ENCODE results near the gene KCNQ1.

KCNQ1 gene

DNA sequence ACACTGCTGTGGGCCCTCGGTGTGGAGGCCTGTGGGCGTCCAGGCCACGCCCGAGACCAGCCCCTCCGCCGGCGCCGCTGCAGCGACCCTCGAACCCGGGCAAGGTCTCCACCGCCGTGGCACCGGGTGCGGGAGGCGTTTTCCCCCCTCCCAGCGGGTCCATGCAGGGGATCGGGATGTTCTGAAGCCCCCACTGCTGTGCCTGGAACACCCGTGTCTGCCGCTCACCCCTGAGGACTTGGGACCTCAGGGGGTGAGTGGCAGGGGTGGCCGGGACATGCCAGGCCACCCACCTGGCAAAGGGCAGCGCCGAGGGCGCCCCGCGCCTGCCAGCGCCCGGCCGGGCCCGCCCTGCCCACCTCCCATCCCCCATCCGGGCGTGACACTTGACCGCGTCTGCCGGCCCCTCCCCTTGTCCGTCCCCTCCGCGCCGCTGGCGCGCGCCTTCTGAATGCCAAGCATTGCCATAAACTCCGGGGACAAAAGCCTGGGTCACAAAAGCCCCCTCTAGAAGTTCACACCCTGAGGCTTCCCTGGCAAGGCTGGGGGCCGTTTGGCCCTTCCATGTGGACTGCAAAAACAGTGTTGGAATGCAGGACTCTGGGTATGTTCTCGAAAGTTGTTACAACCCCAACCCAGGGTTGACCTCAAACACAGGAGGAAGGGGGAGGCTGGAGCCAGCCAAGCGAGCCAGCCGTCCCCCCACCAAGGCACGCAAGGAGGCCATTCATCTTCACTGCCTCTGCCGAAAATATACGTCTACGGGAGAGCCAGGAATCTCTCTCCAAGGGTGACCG, 255.8 kb downstream of the KCNQ1 start:
- TF ChIP-seq, protein P1, sequence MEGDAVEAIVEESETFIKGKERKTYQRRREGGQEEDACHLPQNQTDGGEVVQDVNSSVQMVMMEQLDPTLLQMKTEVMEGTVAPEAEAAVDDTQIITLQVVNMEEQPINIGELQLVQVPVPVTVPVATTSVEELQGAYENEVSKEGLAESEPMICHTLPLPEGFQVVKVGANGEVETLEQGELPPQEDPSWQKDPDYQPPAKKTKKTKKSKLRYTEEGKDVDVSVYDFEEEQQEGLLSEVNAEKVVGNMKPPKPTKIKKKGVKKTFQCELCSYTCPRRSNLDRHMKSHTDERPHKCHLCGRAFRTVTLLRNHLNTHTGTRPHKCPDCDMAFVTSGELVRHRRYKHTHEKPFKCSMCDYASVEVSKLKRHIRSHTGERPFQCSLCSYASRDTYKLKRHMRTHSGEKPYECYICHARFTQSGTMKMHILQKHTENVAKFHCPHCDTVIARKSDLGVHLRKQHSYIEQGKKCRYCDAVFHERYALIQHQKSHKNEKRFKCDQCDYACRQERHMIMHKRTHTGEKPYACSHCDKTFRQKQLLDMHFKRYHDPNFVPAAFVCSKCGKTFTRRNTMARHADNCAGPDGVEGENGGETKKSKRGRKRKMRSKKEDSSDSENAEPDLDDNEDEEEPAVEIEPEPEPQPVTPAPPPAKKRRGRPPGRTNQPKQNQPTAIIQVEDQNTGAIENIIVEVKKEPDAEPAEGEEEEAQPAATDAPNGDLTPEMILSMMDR (IDR thresholded peaks at IDR 0.05) = no peak

DNA sequence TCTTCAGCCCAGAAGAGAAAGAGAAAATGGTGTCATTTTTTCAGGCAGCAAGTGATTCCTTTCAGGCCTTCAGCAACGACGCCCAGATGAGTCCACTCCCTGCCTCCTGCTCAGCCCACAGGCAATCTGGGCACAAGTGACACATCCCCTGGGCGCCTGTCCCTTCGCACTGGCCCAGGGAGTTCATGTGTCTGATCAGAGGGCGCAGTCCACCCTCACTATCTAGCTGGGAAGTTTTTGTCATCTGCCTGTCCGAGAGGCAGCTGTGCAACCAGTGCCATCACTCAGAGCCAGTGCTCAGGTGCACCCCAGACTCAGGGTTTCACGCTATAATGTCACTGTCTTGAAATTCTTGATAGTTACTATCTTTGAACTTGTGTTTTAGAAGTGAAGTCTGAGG, 256.4 kb downstream of the KCNQ1 start:
- TF ChIP-seq, protein P1 (IDR thresholded peaks at IDR 0.05) = no peak

DNA sequence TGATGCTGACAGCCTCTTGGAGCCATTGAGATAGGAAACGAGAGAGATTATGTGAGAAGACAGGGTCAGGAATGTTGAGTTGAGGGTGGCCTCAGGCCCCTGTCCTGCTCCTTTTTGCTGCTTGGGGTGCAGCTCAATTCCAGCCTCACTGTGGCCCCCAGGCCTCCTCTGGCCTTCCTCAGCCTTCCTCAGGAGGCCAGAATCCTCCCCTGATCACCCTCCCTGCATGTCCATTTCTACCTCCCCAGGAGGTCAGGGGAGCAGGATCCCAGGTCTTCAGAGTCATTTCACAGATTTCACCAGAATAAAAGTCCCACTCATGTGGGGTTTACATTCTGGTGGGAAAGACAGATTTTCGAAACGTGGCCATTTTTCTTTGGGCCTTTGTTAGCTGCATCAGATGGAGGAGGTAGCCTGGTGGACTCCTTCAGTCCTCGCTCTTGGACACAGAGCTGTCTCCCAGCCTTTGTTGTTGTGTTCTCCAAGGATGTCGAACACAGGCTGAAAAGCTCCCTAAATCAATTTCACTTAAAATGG, 257.2 kb downstream of the KCNQ1 start:
- TF ChIP-seq, protein P1 (IDR thresholded peaks at IDR 0.05) = no peak

DNA sequence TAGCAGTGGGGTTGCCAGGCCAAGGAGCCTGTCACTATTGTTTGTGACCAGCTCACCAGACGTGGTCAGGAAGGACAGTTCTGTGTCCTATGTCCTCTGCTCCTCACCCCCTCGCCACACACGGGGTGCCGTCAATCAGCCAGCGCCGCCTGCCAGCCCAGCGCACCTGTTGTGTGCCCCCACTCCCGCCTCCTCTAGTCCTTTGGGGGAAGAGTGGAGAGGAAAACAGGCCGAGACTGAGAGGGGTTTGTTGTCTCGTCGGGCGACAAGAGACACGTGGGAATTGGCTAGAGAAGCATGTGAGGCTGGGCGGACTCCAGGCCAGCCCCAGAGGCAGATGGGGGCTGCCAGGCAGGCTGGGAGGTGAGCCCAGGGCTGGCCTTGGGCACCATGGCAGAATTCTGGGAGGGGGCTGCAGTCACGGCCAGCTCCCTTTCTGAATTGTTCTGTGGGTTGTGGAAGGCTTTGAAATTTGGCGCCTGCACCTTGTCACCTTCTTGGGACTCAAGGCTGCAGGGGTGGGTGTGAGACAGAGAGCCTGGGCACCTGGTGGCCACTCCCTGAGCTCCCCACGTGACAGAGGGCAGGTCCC, 258.1 kb downstream of the KCNQ1 start:
- TF ChIP-seq, protein P1 (IDR thresholded peaks at IDR 0.05) = no peak

DNA sequence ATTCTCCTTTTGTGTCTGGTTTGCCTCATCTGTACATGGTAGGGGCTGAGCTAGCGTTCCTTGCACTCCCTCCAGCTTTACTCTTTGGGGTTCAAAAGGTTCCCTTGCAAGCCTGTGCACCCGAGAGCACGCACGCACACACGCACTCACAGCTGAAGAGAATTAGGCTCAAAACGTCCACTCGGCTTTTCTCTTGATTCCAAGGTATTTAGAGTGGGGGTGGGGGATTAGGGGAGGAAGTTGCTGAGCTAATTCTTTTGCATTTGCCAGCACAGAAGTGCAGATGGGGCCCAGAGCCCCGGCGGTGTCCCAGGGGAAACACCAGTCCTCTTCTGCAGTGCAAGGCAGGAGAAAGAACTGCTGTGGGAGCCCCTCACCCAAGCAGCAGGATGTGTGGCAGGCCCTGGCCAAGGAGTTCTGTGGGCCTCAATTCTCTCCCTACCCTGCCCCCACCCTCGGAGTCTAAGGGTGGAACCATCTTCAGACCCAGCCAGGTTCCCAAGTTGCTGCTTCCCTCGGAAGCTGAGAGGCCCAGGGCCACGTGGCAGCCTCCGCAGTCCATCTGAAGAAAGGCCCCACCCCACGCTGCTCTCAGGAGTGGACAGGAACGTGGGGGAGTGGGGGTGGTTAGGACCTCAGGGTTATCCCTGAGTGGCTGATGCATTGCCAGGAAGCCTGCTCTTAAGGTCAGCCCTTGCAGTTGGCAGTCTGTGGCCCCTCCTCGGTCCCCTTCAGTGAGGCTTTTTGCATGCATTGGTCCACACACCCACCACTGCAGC, 258.7 kb downstream of the KCNQ1 start:
- TF ChIP-seq, protein P1 (IDR thresholded peaks at IDR 0.05) = no peak

DNA sequence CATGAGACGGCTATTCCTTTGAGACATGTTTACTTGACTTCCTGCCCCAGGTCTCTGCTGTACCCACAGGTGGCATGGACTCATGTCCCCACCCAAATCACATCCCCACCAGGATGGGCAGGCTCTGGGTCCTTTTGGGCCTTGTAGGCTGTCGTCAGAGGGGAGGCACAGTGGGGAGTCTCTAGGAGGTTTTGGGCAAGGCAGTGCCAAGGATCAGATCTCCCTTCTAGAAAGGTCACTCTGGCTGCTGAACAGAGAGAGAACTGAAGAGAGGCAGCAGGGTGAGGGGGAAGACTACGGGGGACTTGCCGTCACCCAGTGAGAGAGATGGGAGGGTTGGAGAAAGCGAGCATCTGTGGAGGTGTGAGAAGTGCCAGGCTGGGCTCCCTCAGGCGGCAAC, 259.5 kb downstream of the KCNQ1 start:
- TF ChIP-seq, protein P1 (IDR thresholded peaks at IDR 0.05) = no peak

DNA sequence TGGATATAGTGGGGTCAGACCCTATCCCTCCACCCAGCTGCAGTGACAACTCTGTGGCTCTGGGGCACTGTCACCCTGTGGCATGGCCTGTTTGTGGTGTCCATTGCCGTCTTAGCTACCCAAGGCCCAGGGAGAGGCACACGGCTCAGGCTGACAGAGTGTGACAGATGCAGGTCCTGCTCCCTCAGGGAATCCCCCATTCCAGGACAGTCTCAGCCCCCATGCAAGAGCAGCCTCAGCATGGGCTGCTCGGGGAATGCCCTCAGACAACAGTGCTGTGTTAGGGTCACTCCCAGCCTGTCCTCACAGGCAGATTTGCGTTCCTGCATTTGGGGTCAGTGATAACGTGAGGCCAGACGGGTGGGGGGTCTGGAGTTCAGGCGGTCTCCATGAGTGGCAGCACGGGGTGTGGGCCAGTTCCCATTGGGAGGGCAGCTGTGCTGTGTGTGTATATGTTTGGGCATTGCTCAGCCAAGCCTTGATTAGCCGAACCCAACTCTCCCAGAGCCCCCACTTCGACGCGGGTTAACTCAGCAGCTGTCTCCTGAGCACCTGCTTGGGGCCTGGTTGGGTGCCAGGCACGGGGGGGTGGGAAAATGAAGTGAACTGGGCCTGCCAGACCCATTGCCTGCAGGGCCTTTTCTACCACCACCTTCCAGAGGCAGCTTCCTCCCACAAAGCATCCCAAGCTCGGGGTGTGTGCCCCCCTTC, 260.2 kb downstream of the KCNQ1 start:
- TF ChIP-seq, protein P1 (IDR thresholded peaks at IDR 0.05) = no peak
